GM18508 (cell line): ENCODE data around the gene LIN28B.
"Not testable (repeated sequence)": the region's sequence is repeated elsewhere in the genome, so short reads cannot be mapped to it uniquely, and the experiment has no call there.

Experiments
- ATAC-seq: cut with Tn5 transposase; IDR thresholded peaks from one replicate; pipeline ENCODE4 v1.9.1; 2021; ENCODE audit warnings: moderate number of reproducible peaks; ENCODE audit not compliant: insufficient read depth, unreplicated experiment

The LIN28B gene

GRCh38 chr6:104956731-104957294, at the start of gene LIN28B:
LIN28B (plus strand) TSS chr6:104957107; CDS start chr6:104957251, 144 bp downstream.
- ATAC-seq = no peak

- ATAC-seq = no peak
Observed at GRCh38 chr6:104908031-104908887, 48.6 kb upstream of the LIN28B start.

GRCh38 chr6:104908888-104909525, 47.9 kb upstream of the LIN28B start:
- ATAC-seq = no peak

GRCh38 chr6:104921896-104922295, 35.0 kb upstream of the LIN28B start:
- ATAC-seq = no peak

GRCh38 chr6:104928141-104928540, 28.8 kb upstream of the LIN28B start:
- no peak for ATAC-seq

GRCh38 chr6:104929353-104929752, 27.6 kb upstream of the LIN28B start:
- no peak for ATAC-seq

- ATAC-seq = no peak
Observed at GRCh38 chr6:104930939-104931338, 26.0 kb upstream of the LIN28B start.

GRCh38 chr6:104936766-104937535, 20.0 kb upstream of the LIN28B start:
- no peak for ATAC-seq

GRCh38 chr6:104940238-104940892, 16.5 kb upstream of the LIN28B start:
- no peak for ATAC-seq

GRCh38 chr6:104940893-104941728, 15.8 kb upstream of the LIN28B start:
- no peak for ATAC-seq

GRCh38 chr6:104941729-104942091, 15.2 kb upstream of the LIN28B start:
- no peak for ATAC-seq

- ATAC-seq = no peak
Observed at GRCh38 chr6:104943781-104944180, 13.1 kb upstream of the LIN28B start.

- ATAC-seq = no peak
Observed at GRCh38 chr6:104949206-104949605, 7.7 kb upstream of the LIN28B start.

GRCh38 chr6:104951677-104952076, 5.2 kb upstream of the LIN28B start:
- ATAC-seq = no peak

- ATAC-seq = no peak
Observed at GRCh38 chr6:104952911-104953399, 4.0 kb upstream of the LIN28B start.

- not testable (repeated sequence) for ATAC-seq
Observed at GRCh38 chr6:104953400-104954189, 3.3 kb upstream of the LIN28B start.

GRCh38 chr6:104954190-104954797, 2.6 kb upstream of the LIN28B start:
- ATAC-seq = no peak

GRCh38 chr6:104955491-104955890, 1.4 kb upstream of the LIN28B start:
- ATAC-seq = no peak
